OCI-LY1 (cell line): ENCODE data around the gene MED13L.

Source experiments
- EZH2 ChIP-seq: fragments of 200-600 bp; sonication (generic), shearing (Covaris generic); IDR thresholded peaks from 2 replicates; pipeline ENCODE4 v1.8.0; 2017; ENCODE audit warnings: borderline replicate concordance, mixed run types, mild to moderate bottlenecking, antibody characterized with exemption, low read length, moderate library complexity, mixed read lengths
- TF ChIP-seq, protein P1 (sequence below): fragments of 200-600 bp; sonication (generic), shearing (Covaris generic); IDR thresholded peaks from 2 replicates; pipeline ENCODE4 v1.5.1; 2017; ENCODE audit warnings: mild to moderate bottlenecking, antibody characterized with exemption, low read length, moderate library complexity, mixed read lengths

GRCh38 chr12:116201908-116202307, 75.6 kb downstream of the MED13L start:
- TF ChIP-seq, protein P1, sequence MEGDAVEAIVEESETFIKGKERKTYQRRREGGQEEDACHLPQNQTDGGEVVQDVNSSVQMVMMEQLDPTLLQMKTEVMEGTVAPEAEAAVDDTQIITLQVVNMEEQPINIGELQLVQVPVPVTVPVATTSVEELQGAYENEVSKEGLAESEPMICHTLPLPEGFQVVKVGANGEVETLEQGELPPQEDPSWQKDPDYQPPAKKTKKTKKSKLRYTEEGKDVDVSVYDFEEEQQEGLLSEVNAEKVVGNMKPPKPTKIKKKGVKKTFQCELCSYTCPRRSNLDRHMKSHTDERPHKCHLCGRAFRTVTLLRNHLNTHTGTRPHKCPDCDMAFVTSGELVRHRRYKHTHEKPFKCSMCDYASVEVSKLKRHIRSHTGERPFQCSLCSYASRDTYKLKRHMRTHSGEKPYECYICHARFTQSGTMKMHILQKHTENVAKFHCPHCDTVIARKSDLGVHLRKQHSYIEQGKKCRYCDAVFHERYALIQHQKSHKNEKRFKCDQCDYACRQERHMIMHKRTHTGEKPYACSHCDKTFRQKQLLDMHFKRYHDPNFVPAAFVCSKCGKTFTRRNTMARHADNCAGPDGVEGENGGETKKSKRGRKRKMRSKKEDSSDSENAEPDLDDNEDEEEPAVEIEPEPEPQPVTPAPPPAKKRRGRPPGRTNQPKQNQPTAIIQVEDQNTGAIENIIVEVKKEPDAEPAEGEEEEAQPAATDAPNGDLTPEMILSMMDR: no peak
- no peak for TF ChIP-seq EZH2
